HG03571 (cell line): ENCODE data around the gene IL4R.

ENCODE experiments used
- ATAC-seq: cut with Tn5 transposase; IDR thresholded peaks from one replicate; pipeline ENCODE4 v1.9.1; 2021; ENCODE audit not compliant: unreplicated experiment

The IL4R gene

GRCh38 chr16:27314161-27314723 lies 468 bp downstream of the IL4R start:
- ATAC-seq, result peak; percentile 12

DNA sequence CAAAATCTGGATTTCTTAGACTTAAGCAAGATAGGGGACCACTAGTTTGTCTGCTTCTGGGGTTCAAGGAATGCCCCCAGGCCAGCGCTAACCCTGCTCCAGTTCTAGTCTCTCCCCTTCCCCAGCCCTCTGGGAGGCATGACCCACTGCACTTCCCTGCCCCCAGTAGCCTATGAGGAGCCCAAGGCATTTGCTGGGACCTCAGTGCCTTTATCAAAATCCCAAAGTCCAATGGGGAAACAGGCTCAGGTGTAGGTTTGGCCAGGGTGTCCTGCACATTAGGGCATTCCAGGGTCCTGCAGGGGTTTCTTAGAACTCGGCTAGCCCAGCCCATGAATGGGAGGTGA lies 1.2 kb downstream of the IL4R start:
- no peak for ATAC-seq

DNA sequence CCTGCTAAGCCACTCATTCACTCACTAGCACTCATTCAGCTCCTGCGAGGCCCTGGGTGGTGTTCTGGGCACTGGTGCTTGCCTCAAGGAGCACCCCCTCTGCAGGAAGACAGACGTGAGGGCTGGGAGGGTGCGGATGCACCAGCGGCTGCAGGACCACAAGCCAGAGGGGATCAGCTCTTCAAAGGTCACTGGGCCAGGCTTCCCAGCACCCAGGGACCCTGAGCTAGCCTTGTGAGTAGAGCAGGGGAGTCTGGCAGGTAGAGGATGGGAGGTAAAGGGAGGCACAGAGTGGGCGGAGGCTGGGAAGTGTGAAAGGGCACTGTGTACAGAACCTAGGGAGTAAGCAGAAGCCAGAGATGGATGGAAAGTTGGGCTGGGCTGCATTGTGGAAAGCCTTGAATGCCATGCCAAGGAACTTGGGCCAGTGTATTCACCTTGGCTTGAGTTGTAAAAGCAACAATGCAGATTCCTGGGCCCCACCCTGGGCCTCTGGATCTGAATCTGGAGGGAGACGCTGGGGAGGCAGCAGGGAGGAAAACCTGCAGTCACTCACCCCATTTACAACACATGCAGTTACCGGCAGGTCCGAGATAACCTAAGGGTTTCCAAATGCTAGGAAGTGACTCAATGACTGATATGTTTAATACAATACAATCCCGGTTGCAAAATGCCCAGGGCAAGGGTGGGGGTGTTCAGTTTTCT lies 1.7 kb downstream of the IL4R start:
- ATAC-seq, result no peak

- ATAC-seq, result no peak
These were observed 2.4 kb downstream of the IL4R start for GRCh38 chr16:27316038-27316680.

- no peak for ATAC-seq
These were observed 3.5 kb downstream of the IL4R start for GRCh38 chr16:27317320-27317719.

DNA sequence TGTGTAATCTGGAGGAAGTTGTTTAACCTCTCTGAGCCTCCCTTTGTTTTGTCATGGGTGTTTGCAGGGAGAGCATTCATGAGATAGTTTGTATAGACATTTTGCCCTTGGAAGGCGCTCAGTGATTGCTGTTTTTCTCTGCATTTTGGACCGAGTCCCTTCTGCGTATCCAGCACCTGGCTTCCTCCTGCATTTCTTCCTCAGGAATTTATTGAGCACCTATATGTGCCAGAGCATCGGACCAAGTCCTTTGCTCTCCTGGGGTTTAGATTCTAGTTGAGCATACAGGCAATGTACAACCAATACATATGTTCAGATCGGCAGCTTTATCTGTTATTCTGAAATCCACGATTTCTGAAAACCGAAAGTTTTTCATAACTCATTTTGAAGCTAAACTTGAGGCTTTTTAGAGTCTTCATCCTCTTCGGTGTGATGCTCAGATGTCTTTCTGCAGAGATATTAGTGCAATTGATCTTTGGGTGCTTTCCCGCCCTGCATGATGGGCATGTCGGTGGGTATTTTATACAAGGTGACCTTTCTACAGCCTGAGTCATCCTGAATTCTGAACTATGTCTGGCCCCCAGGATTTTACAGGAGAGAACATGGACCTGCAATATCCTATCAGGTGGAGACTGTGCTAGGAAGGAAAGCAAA lies 4.1 kb downstream of the IL4R start:
- no peak for ATAC-seq

- no peak for ATAC-seq
These were observed 4.8 kb downstream of the IL4R start for GRCh38 chr16:27318392-27319256.

DNA sequence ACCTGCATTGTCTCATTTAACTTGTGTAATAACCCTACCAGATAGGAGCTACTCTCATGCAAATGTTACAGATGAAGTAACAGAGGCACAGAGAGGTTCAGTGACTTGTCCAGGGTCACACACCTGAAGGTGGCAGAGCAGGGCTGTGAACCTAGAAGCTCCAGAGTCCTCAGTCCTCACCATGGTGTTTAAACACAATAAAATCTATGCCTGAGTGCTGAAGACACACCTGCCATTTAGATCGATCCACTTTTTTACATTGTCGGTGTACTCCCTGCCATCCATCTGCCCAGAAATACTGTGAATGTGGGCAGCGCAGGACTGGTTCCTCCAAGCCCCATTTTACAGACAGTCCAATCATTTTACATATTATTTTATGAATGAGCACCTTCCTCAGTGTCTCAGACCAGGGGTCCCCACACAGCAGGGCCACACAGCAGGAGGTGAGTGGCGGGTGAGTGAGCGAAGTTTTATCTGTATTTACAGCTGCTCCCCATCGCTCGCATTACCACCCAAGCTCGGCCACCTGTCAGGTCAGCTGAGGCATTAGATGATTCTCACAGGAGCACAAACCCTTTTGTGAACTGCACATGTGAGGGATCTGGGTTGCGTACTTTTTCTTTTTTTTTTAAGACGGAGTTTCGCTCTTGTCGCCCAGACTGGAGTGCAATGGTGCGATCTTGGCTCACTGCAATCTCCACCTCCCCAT lies 5.6 kb downstream of the IL4R start:
- no peak for ATAC-seq

- no peak for ATAC-seq
These were observed 6.7 kb downstream of the IL4R start for GRCh38 chr16:27320261-27321012.

- ATAC-seq, result no peak
These were observed 7.5 kb downstream of the IL4R start for GRCh38 chr16:27321013-27321915.

GRCh38 chr16:27322858-27323780 lies 9.3 kb downstream of the IL4R start:
- no peak for ATAC-seq

GRCh38 chr16:27323781-27324561 lies 10.2 kb downstream of the IL4R start:
- ATAC-seq, result no peak

DNA sequence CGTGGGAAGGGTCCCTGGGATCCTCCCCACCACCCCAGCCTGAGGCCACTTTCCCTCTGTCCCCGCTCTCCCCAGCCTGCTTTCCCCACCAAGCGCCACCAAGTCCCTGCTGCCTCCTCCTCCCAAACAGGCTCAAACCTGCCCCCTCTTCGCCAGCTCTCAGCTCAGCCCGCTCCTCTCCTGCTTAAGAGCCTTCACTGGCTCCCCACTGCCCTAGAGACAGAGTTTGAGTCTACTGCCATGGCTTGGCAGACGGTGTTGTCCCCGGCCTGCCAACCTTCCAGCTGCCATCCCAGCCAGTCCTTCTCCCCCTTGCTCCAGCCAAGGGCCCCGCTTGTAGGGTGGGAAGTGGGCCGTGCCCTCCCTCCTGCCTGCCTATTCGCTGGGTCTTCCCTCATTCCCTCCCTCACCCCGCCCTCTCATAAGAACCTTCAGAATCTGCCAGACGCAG lies 11.1 kb downstream of the IL4R start:
- ATAC-seq, result no peak

DNA sequence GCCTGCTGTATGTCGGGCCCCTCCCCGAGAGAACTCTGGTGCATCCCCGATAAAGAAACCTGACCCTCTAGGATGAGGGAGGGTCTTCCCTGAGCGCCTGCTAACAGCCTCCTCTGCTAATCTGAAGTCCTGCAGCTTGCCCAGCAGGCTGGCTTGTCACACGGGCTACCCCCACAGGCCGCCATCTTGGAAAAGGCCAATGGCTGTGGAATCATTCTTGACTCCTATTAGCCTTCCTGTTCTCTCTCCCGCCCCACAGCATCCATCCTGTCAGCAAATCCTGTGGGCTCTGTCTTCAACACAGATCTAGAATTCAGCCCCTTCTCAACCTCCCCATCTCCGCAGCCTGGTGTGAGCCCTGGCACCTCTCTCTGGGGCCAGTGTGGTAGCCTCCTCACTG lies 12.0 kb downstream of the IL4R start:
- ATAC-seq, result no peak

DNA sequence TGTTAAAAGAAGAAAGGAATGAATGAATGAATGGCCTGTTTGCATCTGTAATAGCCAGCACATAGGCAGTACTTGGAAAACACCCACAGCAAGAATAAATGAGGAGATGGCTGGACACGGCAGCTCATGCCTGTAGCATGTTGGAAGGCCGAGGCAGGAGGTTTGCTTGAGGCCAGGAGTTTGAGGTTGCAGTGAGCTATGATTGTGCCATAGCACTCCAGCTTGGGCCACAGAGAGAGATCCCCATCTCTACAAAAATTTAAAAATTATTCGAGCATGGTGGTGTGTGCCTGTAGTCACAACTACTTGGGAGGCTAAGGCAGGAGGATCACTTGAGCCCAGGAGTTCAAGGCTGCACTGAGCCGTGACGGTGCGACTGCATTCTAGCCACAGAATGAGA lies 12.5 kb downstream of the IL4R start:
- peak; percentile 5 for ATAC-seq

DNA sequence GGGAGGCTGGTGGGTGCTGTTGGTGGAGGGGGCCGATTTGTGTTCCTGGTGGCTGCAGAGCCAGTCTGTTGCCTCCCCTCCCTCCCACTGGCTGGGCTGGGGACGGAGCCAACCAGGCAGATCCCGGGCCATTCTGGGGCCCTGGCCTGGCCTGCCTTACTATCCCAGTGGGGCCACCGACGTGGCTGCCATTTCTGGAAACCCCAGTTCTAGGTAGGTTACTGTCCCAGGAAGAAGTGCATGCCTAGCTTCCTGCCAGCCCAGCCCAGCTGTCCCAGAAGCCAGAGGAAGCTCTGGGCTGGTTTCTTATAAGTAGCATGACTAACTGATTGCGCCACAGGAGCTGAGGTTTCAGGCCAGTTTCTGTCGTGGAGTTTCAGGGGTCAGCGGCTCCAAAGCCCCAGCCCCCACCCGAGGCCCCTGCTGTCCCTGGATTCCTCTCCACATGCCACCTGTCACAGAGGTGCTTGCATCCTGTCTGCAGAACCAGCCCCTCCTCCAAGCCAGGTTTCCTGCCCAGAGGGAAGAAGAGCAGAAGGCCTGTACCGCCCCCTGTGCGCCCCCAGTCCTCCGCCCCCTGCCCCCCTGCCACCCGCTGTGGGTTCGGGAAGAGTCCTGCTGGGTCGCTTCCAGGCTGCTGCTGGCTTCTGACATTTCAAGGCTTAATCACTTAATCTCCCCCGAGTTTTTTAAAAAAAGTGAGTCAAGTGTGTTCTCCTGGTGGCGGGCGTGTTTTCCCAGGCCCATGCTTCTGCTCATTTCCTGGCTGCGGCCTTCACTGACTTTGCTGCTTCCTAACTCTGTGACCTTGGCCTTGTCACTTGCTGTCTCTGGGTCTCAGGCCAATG lies 13.2 kb downstream of the IL4R start:
- peak; percentile 68 for ATAC-seq
